ENCODE results near the gene ABCC8.

- TF ChIP-seq CTCF (IDR thresholded peaks at IDR 0.05; ENCODE audit: poor library complexity): no peak
- TF ChIP-seq EZH2 (IDR thresholded peaks at IDR 0.05; ENCODE audit: borderline replicate concordance): no peak
- no peak for TF ChIP-seq EZH2phosphoT487 (IDR thresholded peaks at IDR 0.05; ENCODE audit: low read depth, severe bottlenecking, unreplicated experiment)
Observed at GRCh38 chr11:17508306-17508705, 31.7 kb upstream of the ABCC8 start.

Measured in hepatocyte (in vitro differentiated cells).